ENCODE results near the gene ETAA1. TPM values are rescaled to one million over a fixed set of nuclear protein-coding genes. Genes with fewer than 3 reads are reported as not detected.

Gene ETAA1
- total RNA-seq, 1 experiment from 2014 or later, result 27.3 TPM

- ATAC-seq (no peak), DNase-seq (ENCODE audit: low spot score) (no peak)
- POLR2A ChIA-PET, result no interaction called here
- CTCF ChIA-PET, result no interaction called here
- TF ChIP-seq, protein P1, sequence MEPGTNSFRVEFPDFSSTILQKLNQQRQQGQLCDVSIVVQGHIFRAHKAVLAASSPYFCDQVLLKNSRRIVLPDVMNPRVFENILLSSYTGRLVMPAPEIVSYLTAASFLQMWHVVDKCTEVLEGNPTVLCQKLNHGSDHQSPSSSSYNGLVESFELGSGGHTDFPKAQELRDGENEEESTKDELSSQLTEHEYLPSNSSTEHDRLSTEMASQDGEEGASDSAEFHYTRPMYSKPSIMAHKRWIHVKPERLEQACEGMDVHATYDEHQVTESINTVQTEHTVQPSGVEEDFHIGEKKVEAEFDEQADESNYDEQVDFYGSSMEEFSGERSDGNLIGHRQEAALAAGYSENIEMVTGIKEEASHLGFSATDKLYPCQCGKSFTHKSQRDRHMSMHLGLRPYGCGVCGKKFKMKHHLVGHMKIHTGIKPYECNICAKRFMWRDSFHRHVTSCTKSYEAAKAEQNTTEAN (CRISPR knock-in tag; IDR thresholded peaks at IDR 0.05), result no peak
- TF ChIP-seq HMGA2 (CRISPR knock-in tag; IDR thresholded peaks at IDR 0.05) (no peak), USF1 (CRISPR knock-in tag; IDR thresholded peaks at IDR 0.05) (no peak), IRF2 (CRISPR knock-in tag; IDR thresholded peaks at IDR 0.05; ENCODE audit: borderline replicate concordance, low read depth) (no peak), JAZF1 (CRISPR knock-in tag; IDR thresholded peaks at IDR 0.05) (no peak), SMAD4 (CRISPR knock-in tag; IDR thresholded peaks at IDR 0.05) (no peak), ZNF317 (CRISPR knock-in tag; IDR thresholded peaks at IDR 0.05; ENCODE audit: borderline replicate concordance, low read depth) (no peak)
- TF ChIP-seq, protein P2, sequence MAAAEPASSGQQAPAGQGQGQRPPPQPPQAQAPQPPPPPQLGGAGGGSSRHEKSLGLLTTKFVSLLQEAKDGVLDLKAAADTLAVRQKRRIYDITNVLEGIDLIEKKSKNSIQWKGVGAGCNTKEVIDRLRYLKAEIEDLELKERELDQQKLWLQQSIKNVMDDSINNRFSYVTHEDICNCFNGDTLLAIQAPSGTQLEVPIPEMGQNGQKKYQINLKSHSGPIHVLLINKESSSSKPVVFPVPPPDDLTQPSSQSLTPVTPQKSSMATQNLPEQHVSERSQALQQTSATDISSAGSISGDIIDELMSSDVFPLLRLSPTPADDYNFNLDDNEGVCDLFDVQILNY (CRISPR knock-in tag; IDR thresholded peaks at IDR 0.05), result no peak
- Mint-ChIP-seq H3K4me3 (no peak overlapping the region), H3K27ac (no peak overlapping the region), H3K9me3 (peaks cover 8% of the 10 kb centered on the region; the same call in 1 of the 2 replicates), H3K27me3 (ENCODE audit: low read depth) (no peaks in the 10 kb centered on the region), H3K4me1 (no peaks in the 10 kb centered on the region), H3K36me3 (no peaks in the 10 kb centered on the region)
Observed at GRCh38 chr2:67446491-67446911, 49.4 kb downstream of the ETAA1 start.

DNA sequence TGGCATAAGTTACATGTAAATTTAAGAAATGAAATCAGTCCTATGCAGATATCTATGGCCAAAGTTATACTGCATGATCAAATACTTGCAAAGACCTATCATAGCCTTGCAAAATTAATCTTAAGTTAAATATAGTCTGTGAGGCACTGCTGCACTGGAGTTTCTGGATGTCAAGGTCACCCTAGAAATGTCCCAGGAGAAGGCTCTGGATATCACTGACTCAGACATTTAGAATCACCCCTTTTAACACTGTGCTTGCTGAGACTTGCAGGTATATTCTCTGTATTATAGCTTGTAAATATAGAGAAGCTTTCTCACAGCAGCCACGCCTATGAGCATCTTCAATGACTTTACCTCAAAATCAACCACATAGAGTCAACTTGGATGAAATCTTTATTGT is 51.5 kb downstream of the ETAA1 start:
- POLR2A ChIA-PET, result no interaction called here
- DNase-seq (ENCODE audit: low spot score), result no peak
- Mint-ChIP-seq H3K4me3 (no peak overlapping the region), H3K4me1 (no peaks in the 10 kb centered on the region), H3K36me3 (no peaks in the 10 kb centered on the region), H3K9me3 (0 out of 2 replicates have a peak, but pooled peaks cover 2% of the 10 kb centered on the region), H3K27ac (no peak overlapping the region), H3K27me3 (ENCODE audit: low read depth) (no peaks in the 10 kb centered on the region)
- TF ChIP-seq, protein P3, sequence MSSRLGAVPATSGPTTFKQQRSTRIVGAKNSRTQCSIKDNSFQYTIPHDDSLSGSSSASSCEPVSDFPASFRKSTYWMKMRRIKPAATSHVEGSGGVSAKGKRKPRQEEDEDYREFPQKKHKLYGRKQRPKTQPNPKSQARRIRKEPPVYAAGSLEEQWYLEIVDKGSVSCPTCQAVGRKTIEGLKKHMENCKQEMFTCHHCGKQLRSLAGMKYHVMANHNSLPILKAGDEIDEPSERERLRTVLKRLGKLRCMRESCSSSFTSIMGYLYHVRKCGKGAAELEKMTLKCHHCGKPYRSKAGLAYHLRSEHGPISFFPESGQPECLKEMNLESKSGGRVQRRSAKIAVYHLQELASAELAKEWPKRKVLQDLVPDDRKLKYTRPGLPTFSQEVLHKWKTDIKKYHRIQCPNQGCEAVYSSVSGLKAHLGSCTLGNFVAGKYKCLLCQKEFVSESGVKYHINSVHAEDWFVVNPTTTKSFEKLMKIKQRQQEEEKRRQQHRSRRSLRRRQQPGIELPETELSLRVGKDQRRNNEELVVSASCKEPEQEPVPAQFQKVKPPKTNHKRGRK (CRISPR knock-in tag; IDR thresholded peaks at IDR 0.05; ENCODE audit: borderline replicate concordance), result no peak
- TF ChIP-seq PREB (CRISPR knock-in tag; IDR thresholded peaks at IDR 0.05; ENCODE audit: borderline replicate concordance), result no peak
- no peak for TF ChIP-seq ZNF281 (CRISPR knock-in tag; IDR thresholded peaks at IDR 0.05)
- no peak for TF ChIP-seq MYBL2 (CRISPR knock-in tag; IDR thresholded peaks at IDR 0.05)
- TF ChIP-seq RORB (CRISPR knock-in tag; IDR thresholded peaks at IDR 0.05), result no peak
- TF ChIP-seq, protein P4, sequence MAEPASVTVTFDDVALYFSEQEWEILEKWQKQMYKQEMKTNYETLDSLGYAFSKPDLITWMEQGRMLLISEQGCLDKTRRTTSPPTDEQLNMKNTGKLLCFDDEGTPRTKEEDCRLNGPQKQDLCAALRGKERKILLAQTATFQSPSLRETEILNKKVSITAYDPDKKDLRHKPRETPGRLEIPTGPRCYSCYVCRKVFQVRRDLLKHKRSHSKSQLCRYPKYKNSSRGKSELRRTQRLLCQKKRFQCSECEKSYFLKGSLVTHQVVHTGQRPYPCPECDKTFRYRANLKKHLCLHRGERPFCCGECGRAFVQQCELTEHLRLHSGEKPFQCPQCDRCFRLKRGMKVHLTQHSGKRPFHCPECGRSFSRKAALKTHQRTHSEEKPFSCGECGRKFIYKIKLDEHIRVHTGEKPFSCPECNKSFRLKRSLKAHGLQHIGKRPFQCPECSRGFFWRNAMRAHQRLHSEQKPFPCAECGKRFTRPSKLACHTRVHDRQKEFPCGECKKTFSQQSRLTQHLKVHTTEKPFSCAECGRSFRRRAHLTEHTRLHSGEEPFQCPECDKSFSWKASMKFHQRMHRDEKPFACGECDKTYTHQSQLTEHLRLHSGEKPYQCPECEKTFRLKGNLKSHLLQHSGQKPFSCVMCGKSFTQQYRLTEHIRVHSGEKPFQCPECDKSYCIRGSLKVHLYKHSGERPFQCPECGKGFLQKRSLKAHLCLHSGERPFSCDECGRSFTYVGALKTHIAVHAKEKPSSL (CRISPR knock-in tag; conservative IDR thresholded peaks at IDR 0.05), result no peak
- TF ChIP-seq FOXK1 (CRISPR knock-in tag; IDR thresholded peaks at IDR 0.05), result no peak
- no peak for TF ChIP-seq ZNF423 (CRISPR knock-in tag; IDR thresholded peaks at IDR 0.05)
- no peak for TF ChIP-seq GTF2I (CRISPR knock-in tag; conservative IDR thresholded peaks at IDR 0.05)
- TF ChIP-seq TEAD4 (CRISPR knock-in tag; IDR thresholded peaks at IDR 0.05), result no peak
- no peak for TF ChIP-seq ZNF121 (CRISPR knock-in tag; IDR thresholded peaks at IDR 0.05)
- TF ChIP-seq ATF1 (CRISPR knock-in tag; IDR thresholded peaks at IDR 0.05), result no peak
- TF ChIP-seq CREB1 (CRISPR knock-in tag; IDR thresholded peaks at IDR 0.05), result no peak
- TF ChIP-seq NFE2L1 (CRISPR knock-in tag; IDR thresholded peaks at IDR 0.05), result no peak
- TF ChIP-seq HMGA2 (CRISPR knock-in tag; IDR thresholded peaks at IDR 0.05), result no peak
- no peak for ATAC-seq
- CTCF ChIA-PET, result no interaction called here

Measured in WTC11 (cell line).